Measurements from ENCODE around the gene DYNC1LI2. TPM values are rescaled to one million over a fixed set of nuclear protein-coding genes. Genes with fewer than 3 reads are reported as not detected.

Gene DYNC1LI2
- polyA plus RNA-seq, 4 donors: 86.0 to 166 (median 128) TPM

Other genes starting within 250 kb of the DYNC1LI2 start
- gene TK2, start 201.5 kb downstream of the DYNC1LI2 start, polyA plus RNA-seq (ENCODE audit: insufficient read length in 4 of 4): 10 to 100 TPM; 32.4 to 42.8 (median 36.2) TPM
- gene CKLF, start 199.0 kb downstream of the DYNC1LI2 start, polyA plus RNA-seq (ENCODE audit: insufficient read length in 4 of 4): 10 to 100 TPM; 35.2 to 41.7 (median 38.4) TPM
- gene CMTM1, start 185.2 kb downstream of the DYNC1LI2 start, polyA plus RNA-seq (ENCODE audit: insufficient read length in 4 of 4): 10 to 100 TPM in 1 of 4 donors, 1 to 10 TPM in 3; 4.9 to 12.0 (median 7.2) TPM
- gene CMTM2, start 172.1 kb downstream of the DYNC1LI2 start, polyA plus RNA-seq (ENCODE audit: insufficient read length in 4 of 4): 1 to 10 TPM in 2 of 4 donors, under 1 TPM in 1, not detected in 1; 0.31 to 1.5 (median 1.1) TPM
- 10 to 100 TPM; 59.5 to 91.3 (median 67.1) TPM for gene CMTM3, start 146.9 kb downstream of the DYNC1LI2 start, polyA plus RNA-seq (ENCODE audit: insufficient read length in 4 of 4)
- 10 to 100 TPM; 63.0 to 69.7 (median 66.8) TPM for gene CMTM4, start 54.9 kb downstream of the DYNC1LI2 start, polyA plus RNA-seq (ENCODE audit: insufficient read length in 4 of 4)
- under 1 TPM in 2 of 4 donors, not detected in 2; 0.11 to 0.13 TPM for gene TERB1, start 50.0 kb upstream of the DYNC1LI2 start, polyA plus RNA-seq (ENCODE audit: insufficient read length in 4 of 4)
- gene NAE1, start 79.4 kb upstream of the DYNC1LI2 start, polyA plus RNA-seq (ENCODE audit: insufficient read length in 4 of 4): 100 to 1,000 TPM in 1 of 4 donors, 10 to 100 TPM in 3; 73.0 to 109 (median 82.5) TPM
- under 1 TPM; 0.11 to 0.49 (median 0.33) TPM for gene CA7, start 92.8 kb upstream of the DYNC1LI2 start, polyA plus RNA-seq (ENCODE audit: insufficient read length in 4 of 4)
- gene PDP2, start 128.9 kb upstream of the DYNC1LI2 start, polyA plus RNA-seq (ENCODE audit: insufficient read length in 4 of 4): 10 to 100 TPM; 11.5 to 14.5 (median 13.4) TPM
- gene CDH16, start 167.3 kb upstream of the DYNC1LI2 start, polyA plus RNA-seq (ENCODE audit: insufficient read length in 4 of 4): 100 to 1,000 TPM; 248 to 312 (median 277) TPM
- gene RRAD, start 173.9 kb upstream of the DYNC1LI2 start, polyA plus RNA-seq (ENCODE audit: insufficient read length in 4 of 4): 1 to 10 TPM; 2.6 to 4.1 (median 3.5) TPM
- 100 to 1,000 TPM in 2 of 4 donors, 10 to 100 TPM in 2; 91.7 to 120 (median 98.8) TPM for gene CIAO2B, start 182.8 kb upstream of the DYNC1LI2 start, polyA plus RNA-seq (ENCODE audit: insufficient read length in 4 of 4)
- gene CES2, start 183.9 kb upstream of the DYNC1LI2 start, polyA plus RNA-seq (ENCODE audit: insufficient read length in 4 of 4): 10 to 100 TPM; 40.3 to 49.6 (median 45.3) TPM
- 1 to 10 TPM; 1.3 to 3.7 (median 2.9) TPM for gene CES3, start 209.7 kb upstream of the DYNC1LI2 start, polyA plus RNA-seq (ENCODE audit: insufficient read length in 4 of 4)
- gene CES4A, start 237.0 kb upstream of the DYNC1LI2 start, polyA plus RNA-seq (ENCODE audit: insufficient read length in 4 of 4): 10 to 100 TPM in 2 of 4 donors, 1 to 10 TPM in 2; 4.6 to 12.3 (median 9.5) TPM

Data from left renal cortex interstitium (tissue), 4 donors.